WTC11 (cell line): ENCODE results near the gene ZCCHC14. TPM values are rescaled to one million over a fixed set of nuclear protein-coding genes. Genes with fewer than 3 reads are reported as not detected.
"Not testable (repeated sequence)": the region's sequence is repeated elsewhere in the genome, so short reads cannot be mapped to it uniquely, and the experiment has no call there.

Source experiments
- ATAC-seq: fragments of 200-7000 bp; cut with Tn5 transposase; 2 replicates; pipeline ENCODE4 v1.10.0; 2021; ENCODE audit warnings: mild to moderate bottlenecking, moderate library complexity
- CTCF ChIA-PET: fragments of 300-600 bp; sonication (Branson Sonifier 250); formaldehyde crosslinking; loops from one replicate; lab custom pipeline; 2021; ENCODE audit warnings: antibody characterized with exemption; lab: Charles Lee
- POLR2A ChIA-PET: fragments of 350-600 bp; sonication (Branson Sonifier 250); formaldehyde crosslinking; loops from one replicate; lab custom pipeline; 2021; ENCODE audit warnings: antibody characterized with exemption; lab: Charles Lee
- DNase-seq: peaks from one replicate; pipeline ENCODE4 v3.0.0; 2021; ENCODE audit warnings: low spot score
- H3K27ac Mint-ChIP-seq: 2 replicates; pipeline ENCODE4 v1.8.0; 2021; ENCODE audit warnings: mixed read lengths
- H3K27me3 Mint-ChIP-seq: 2 replicates; pipeline ENCODE4 v1.8.0; 2021; ENCODE audit warnings: low read depth, mild to moderate bottlenecking, moderate library complexity, mixed read lengths
- H3K36me3 Mint-ChIP-seq: 2 replicates; pipeline ENCODE4 v1.8.0; 2021; ENCODE audit warnings: mixed read lengths
- H3K4me1 Mint-ChIP-seq: 2 replicates; pipeline ENCODE4 v1.8.0; 2022; ENCODE audit warnings: mixed read lengths
- H3K4me3 Mint-ChIP-seq: 2 replicates; pipeline ENCODE4 v1.8.0; 2021; ENCODE audit warnings: mild to moderate bottlenecking, moderate library complexity, mixed read lengths
- H3K9me3 Mint-ChIP-seq: 2 replicates; pipeline ENCODE4 v1.8.0; 2021; ENCODE audit warnings: mixed read lengths
- ARID4B ChIP-seq: sonication (generic); formaldehyde crosslinking; IDR thresholded peaks from 2 replicates; pipeline ENCODE4 v1.8.0; 2023; ENCODE audit warnings: missing genetic modification reagents, mild to moderate bottlenecking, borderline replicate concordance
- ELF4 ChIP-seq: sonication (generic); formaldehyde crosslinking; IDR thresholded peaks from 2 replicates; pipeline ENCODE4 v1.8.1; 2022; ENCODE audit warnings: low read depth, mild to moderate bottlenecking, moderate library complexity, missing genetic modification reagents
- EMX1 ChIP-seq: fragments of 250-450 bp; sonication (Bioruptor Pico); IDR thresholded peaks from 2 replicates; pipeline ENCODE4 v1.8.0; 2021; ENCODE audit warnings: mild to moderate bottlenecking
- ETV6 ChIP-seq: sonication (generic); formaldehyde crosslinking; IDR thresholded peaks from 2 replicates; pipeline ENCODE4 v1.8.1; 2022; ENCODE audit warnings: mild to moderate bottlenecking, missing genetic modification reagents
- JUN ChIP-seq: sonication (generic); formaldehyde crosslinking; IDR thresholded peaks from 2 replicates; pipeline ENCODE4 v1.8.0; 2023; ENCODE audit warnings: mild to moderate bottlenecking, missing genetic modification reagents
- MXD4 ChIP-seq: fragments of 250-450 bp; sonication (Bioruptor Pico); IDR thresholded peaks from 2 replicates; pipeline ENCODE4 v1.8.0; 2021; ENCODE audit warnings: mild to moderate bottlenecking, moderate library complexity, borderline replicate concordance
- MYBL2 ChIP-seq: sonication (generic); formaldehyde crosslinking; IDR thresholded peaks from 2 replicates; pipeline ENCODE4 v1.8.1; 2023; ENCODE audit warnings: mild to moderate bottlenecking, moderate library complexity, missing genetic modification reagents
- OVOL2 ChIP-seq: fragments of 250-450 bp; sonication (Bioruptor Pico); IDR thresholded peaks from 2 replicates; pipeline ENCODE4 v1.9.0; 2021; ENCODE audit warnings: mild to moderate bottlenecking, borderline replicate concordance
- SMAD3 ChIP-seq: sonication (generic); formaldehyde crosslinking; IDR thresholded peaks from 2 replicates; pipeline ENCODE4 v1.8.0; 2022; ENCODE audit warnings: missing genetic modification reagents, mild to moderate bottlenecking, borderline replicate concordance
- TCF7 ChIP-seq: sonication (generic); formaldehyde crosslinking; IDR thresholded peaks from 2 replicates; pipeline ENCODE4 v1.8.0; 2022; ENCODE audit warnings: mild to moderate bottlenecking, low read depth, missing genetic modification reagents, moderate library complexity
- ZBTB21 ChIP-seq: sonication (generic); formaldehyde crosslinking; IDR thresholded peaks from 2 replicates; pipeline ENCODE4 v1.8.1; 2023; ENCODE audit warnings: mild to moderate bottlenecking, missing genetic modification reagents, borderline replicate concordance
- total RNA-seq: library from RNA; stranded (reverse); gene quantifications from 3 replicates; pipeline ENCODE4 v1.2.3, GENCODE V29; 2021
- TF ChIP-seq, protein P1 (sequence below): sonication (generic); formaldehyde crosslinking; IDR thresholded peaks from 2 replicates; pipeline ENCODE4 v1.8.0; 2022; ENCODE audit warnings: mild to moderate bottlenecking, missing genetic modification reagents
- TF ChIP-seq, protein P2 (sequence below): sonication (generic); formaldehyde crosslinking; IDR thresholded peaks from 2 replicates; pipeline ENCODE4 v1.8.1; 2022; ENCODE audit warnings: mild to moderate bottlenecking, missing genetic modification reagents, moderate library complexity, borderline replicate concordance
- TF ChIP-seq, protein P3 (sequence below): fragments of 250-450 bp; sonication (Bioruptor Pico); IDR thresholded peaks from 2 replicates; pipeline ENCODE4 v2.1.2; 2022; ENCODE audit warnings: mild to moderate bottlenecking, moderate library complexity
- TF ChIP-seq, protein P4 (sequence below): fragments of 200-600 bp; IDR thresholded peaks from 2 replicates; pipeline ENCODE4 v1.8.0; 2022; ENCODE audit warnings: antibody characterized with exemption

Gene ZCCHC14
- total RNA-seq, 1 experiment from 2014 or later = 33.8 TPM

DNA sequence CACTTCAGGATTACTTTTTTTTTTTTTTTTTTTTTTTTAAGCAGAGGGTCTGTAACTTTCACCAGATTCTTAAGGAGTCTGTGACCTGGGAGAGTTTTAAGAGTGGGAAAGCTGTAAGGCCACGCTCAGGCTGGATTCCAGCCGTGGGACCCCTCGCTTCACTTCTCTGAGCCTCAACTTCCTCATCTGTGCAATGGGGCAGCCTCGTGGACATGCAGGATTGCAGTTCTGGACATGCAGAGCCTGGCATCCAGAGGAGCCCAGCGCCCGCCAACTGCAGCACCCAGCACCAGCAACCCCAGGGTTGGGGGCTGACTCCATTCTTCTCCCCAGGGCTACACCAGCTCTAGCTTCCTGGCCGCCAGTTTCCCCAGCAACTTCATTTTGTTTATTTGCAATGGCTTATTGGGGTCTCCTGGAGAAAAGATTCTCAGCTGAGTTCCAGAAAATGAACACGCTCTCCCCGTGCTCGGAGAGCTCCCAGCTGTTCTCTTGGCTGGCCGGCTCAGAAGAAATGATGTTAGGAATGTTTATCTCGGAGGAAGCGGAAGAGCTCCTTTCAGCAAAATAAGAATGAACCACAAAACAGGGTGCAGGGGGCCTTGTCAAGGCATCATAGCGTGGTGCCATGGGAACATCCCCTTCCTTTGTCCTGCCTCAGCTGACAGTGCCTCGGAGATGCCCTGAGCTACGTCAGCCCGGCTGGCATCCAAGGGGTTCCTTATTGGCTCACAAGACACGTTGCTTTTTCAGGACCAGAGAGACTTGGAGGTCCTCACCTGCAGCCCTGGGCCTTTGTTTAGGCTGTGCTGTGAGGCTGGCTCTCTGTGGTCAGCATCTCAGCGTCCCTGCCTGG, 22.9 kb upstream of the ZCCHC14 start:
- DNase-seq (no peak), ATAC-seq (no peak)
- POLR2A ChIA-PET = no interaction called here
- peaks cover 2% of the 10 kb centered on the region; the same call in 1 of the 2 replicates for H3K27me3 Mint-ChIP-seq
- no peak overlapping the region for H3K4me3 Mint-ChIP-seq
- no peak overlapping the region for H3K27ac Mint-ChIP-seq
- H3K36me3 Mint-ChIP-seq = no peaks in the 10 kb centered on the region
- CTCF ChIA-PET = interaction anchor here (0.6 to 2.0 kb wide), 5 partner anchors 17 to 907 kb away, joined by 3 to 10 read pairs (median 4); no protein-coding TSS in a partner anchor
- no peaks in the 10 kb centered on the region for H3K9me3 Mint-ChIP-seq
- TF ChIP-seq TCF7 (CRISPR knock-in tag) (no peak), ARID4B (CRISPR knock-in tag) (no peak), JUN (CRISPR knock-in tag) (no peak), SMAD3 (no peak), ELF4 (CRISPR knock-in tag) (no peak), MXD4 (no peak), ETV6 (CRISPR knock-in tag) (no peak)
- TF ChIP-seq, protein P1, sequence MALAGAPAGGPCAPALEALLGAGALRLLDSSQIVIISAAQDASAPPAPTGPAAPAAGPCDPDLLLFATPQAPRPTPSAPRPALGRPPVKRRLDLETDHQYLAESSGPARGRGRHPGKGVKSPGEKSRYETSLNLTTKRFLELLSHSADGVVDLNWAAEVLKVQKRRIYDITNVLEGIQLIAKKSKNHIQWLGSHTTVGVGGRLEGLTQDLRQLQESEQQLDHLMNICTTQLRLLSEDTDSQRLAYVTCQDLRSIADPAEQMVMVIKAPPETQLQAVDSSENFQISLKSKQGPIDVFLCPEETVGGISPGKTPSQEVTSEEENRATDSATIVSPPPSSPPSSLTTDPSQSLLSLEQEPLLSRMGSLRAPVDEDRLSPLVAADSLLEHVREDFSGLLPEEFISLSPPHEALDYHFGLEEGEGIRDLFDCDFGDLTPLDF (CRISPR knock-in tag) = no peak
- TF ChIP-seq, protein P2, sequence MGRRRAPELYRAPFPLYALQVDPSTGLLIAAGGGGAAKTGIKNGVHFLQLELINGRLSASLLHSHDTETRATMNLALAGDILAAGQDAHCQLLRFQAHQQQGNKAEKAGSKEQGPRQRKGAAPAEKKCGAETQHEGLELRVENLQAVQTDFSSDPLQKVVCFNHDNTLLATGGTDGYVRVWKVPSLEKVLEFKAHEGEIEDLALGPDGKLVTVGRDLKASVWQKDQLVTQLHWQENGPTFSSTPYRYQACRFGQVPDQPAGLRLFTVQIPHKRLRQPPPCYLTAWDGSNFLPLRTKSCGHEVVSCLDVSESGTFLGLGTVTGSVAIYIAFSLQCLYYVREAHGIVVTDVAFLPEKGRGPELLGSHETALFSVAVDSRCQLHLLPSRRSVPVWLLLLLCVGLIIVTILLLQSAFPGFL (CRISPR knock-in tag) = no peak
- TF ChIP-seq, protein P3, sequence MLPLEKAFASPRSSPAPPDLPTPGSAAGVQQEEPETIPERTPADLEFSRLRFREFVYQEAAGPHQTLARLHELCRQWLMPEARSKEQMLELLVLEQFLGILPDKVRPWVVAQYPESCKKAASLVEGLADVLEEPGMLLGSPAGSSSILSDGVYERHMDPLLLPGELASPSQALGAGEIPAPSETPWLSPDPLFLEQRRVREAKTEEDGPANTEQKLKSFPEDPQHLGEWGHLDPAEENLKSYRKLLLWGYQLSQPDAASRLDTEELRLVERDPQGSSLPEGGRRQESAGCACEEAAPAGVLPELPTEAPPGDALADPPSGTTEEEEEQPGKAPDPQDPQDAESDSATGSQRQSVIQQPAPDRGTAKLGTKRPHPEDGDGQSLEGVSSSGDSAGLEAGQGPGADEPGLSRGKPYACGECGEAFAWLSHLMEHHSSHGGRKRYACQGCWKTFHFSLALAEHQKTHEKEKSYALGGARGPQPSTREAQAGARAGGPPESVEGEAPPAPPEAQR = no peak
- peaks cover 10% of the 10 kb centered on the region for H3K4me1 Mint-ChIP-seq

GRCh38 chr16:87509778-87510177, 17.0 kb upstream of the ZCCHC14 start:
- H3K27me3 Mint-ChIP-seq, H3K27ac Mint-ChIP-seq, H3K4me3 Mint-ChIP-seq, H3K4me1 Mint-ChIP-seq, H3K36me3 Mint-ChIP-seq, ATAC-seq, POLR2A ChIA-PET, DNase-seq, CTCF ChIA-PET, H3K9me3 Mint-ChIP-seq: not testable (repeated sequence)

GRCh38 chr16:87507351-87508069, 14.7 kb upstream of the ZCCHC14 start:
- Mint-ChIP-seq H3K27ac (no peak overlapping the region), H3K9me3 (peaks cover 6% of the 10 kb centered on the region; the same call in 1 of the 2 replicates), H3K36me3 (no peaks in the 10 kb centered on the region), H3K4me1 (peaks cover 5% of the 10 kb centered on the region), H3K4me3 (no peak overlapping the region), H3K27me3 (no peaks in the 10 kb centered on the region)
- ATAC-seq = no peak; the same call in 1 of the 2 replicates
- ChIA-PET POLR2A (no interaction called here), CTCF (interaction anchor here (1.2 kb wide), 1 partner anchor 64 kb away, joined by 4 read pairs; no protein-coding TSS in a partner anchor)
- no peak for DNase-seq
- TF ChIP-seq EMX1 (CRISPR knock-in tag) (no peak), OVOL2 (CRISPR knock-in tag) (no peak), MYBL2 (CRISPR knock-in tag) (no peak), ZBTB21 (CRISPR knock-in tag) (no peak)
- TF ChIP-seq, protein P4, sequence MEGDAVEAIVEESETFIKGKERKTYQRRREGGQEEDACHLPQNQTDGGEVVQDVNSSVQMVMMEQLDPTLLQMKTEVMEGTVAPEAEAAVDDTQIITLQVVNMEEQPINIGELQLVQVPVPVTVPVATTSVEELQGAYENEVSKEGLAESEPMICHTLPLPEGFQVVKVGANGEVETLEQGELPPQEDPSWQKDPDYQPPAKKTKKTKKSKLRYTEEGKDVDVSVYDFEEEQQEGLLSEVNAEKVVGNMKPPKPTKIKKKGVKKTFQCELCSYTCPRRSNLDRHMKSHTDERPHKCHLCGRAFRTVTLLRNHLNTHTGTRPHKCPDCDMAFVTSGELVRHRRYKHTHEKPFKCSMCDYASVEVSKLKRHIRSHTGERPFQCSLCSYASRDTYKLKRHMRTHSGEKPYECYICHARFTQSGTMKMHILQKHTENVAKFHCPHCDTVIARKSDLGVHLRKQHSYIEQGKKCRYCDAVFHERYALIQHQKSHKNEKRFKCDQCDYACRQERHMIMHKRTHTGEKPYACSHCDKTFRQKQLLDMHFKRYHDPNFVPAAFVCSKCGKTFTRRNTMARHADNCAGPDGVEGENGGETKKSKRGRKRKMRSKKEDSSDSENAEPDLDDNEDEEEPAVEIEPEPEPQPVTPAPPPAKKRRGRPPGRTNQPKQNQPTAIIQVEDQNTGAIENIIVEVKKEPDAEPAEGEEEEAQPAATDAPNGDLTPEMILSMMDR = no peak
